ENCODE data around the gene DSC2.

DSC2 gene

DNA sequence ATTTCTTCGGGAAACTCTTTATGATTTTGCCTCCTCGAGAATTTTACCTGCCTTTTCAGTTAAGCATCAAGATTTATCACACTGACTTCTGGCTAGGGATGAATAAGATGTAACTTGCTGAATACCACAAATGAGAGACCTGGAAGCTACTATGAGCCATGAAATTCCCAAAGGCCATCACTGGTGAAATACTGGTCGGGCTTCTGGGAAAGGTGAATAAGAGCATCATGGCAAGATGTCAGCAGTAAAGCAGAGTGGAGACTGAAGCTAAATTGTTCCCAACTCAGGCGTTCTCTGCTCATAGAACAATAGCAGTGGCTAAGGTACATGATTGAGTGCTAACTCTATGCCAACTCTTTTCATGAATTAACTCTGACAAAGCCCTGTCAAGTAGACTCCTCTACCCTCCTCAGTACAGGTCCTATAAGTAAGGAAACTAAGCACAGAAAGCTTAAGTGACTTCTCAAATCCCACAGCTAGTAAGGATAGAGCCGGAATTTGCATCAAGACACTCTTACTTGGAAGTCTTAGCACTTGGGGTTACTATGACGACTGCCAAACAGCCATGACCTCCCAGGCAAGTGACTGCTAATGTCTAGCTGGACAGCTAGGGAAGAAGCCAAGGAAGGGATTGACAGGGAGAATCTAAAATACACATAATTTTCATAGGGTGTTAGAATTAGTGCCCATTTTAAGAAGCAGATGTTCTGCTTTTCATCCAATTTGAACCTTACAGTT is 37.0 kb downstream of the DSC2 start (continued):
- TF ChIP-seq, protein P1, sequence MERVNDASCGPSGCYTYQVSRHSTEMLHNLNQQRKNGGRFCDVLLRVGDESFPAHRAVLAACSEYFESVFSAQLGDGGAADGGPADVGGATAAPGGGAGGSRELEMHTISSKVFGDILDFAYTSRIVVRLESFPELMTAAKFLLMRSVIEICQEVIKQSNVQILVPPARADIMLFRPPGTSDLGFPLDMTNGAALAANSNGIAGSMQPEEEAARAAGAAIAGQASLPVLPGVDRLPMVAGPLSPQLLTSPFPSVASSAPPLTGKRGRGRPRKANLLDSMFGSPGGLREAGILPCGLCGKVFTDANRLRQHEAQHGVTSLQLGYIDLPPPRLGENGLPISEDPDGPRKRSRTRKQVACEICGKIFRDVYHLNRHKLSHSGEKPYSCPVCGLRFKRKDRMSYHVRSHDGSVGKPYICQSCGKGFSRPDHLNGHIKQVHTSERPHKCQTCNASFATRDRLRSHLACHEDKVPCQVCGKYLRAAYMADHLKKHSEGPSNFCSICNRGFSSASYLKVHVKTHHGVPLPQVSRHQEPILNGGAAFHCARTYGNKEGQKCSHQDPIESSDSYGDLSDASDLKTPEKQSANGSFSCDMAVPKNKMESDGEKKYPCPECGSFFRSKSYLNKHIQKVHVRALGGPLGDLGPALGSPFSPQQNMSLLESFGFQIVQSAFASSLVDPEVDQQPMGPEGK (CRISPR knock-in tag; IDR thresholded peaks at IDR 0.05; ENCODE audit: borderline replicate concordance): no peak
- TF ChIP-seq ISL1 (CRISPR knock-in tag; IDR thresholded peaks at IDR 0.05) (no peak), ZNF8 (CRISPR knock-in tag; IDR thresholded peaks at IDR 0.05) (no peak)
- TF ChIP-seq, protein P2, sequence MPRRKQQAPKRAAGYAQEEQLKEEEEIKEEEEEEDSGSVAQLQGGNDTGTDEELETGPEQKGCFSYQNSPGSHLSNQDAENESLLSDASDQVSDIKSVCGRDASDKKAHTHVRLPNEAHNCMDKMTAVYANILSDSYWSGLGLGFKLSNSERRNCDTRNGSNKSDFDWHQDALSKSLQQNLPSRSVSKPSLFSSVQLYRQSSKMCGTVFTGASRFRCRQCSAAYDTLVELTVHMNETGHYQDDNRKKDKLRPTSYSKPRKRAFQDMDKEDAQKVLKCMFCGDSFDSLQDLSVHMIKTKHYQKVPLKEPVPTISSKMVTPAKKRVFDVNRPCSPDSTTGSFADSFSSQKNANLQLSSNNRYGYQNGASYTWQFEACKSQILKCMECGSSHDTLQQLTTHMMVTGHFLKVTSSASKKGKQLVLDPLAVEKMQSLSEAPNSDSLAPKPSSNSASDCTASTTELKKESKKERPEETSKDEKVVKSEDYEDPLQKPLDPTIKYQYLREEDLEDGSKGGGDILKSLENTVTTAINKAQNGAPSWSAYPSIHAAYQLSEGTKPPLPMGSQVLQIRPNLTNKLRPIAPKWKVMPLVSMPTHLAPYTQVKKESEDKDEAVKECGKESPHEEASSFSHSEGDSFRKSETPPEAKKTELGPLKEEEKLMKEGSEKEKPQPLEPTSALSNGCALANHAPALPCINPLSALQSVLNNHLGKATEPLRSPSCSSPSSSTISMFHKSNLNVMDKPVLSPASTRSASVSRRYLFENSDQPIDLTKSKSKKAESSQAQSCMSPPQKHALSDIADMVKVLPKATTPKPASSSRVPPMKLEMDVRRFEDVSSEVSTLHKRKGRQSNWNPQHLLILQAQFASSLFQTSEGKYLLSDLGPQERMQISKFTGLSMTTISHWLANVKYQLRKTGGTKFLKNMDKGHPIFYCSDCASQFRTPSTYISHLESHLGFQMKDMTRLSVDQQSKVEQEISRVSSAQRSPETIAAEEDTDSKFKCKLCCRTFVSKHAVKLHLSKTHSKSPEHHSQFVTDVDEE (CRISPR knock-in tag; IDR thresholded peaks at IDR 0.05): no peak

DNA sequence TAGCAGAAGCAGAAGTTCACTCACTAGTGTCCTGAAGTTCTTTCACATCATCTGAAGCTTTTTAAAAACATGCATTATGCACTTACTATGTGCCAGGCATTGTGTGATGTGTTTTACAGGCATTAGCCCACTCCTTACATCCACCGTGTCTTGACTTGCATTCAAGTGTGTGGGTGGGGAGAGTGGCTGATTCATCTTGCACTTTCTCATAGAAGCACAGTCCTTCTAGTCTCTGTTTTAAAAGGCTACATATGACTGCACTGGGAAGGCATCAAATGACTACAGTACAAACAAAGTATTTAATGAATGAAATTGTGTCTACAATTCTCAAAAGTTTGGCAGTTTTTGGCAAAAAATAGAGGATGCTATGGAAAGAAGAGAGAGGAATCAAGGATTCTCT is 38.1 kb downstream of the DSC2 start:
- TF ChIP-seq ZFP3 (CRISPR knock-in tag; IDR thresholded peaks at IDR 0.05): no peak
- no peak for TF ChIP-seq ESRRG (CRISPR knock-in tag; IDR thresholded peaks at IDR 0.05)
- TF ChIP-seq ZNF565 (CRISPR knock-in tag; conservative IDR thresholded peaks at IDR 0.05; ENCODE audit: low read depth): no peak
- TF ChIP-seq CSRNP3 (CRISPR knock-in tag; IDR thresholded peaks at IDR 0.05): no peak
- no peak for TF ChIP-seq ZNF70 (CRISPR knock-in tag; IDR thresholded peaks at IDR 0.05)
- no peak for TF ChIP-seq CSDC2 (CRISPR knock-in tag; IDR thresholded peaks at IDR 0.05)
- no peak for TF ChIP-seq GLIS3 (CRISPR knock-in tag; IDR thresholded peaks at IDR 0.05)
- TF ChIP-seq, protein P3, sequence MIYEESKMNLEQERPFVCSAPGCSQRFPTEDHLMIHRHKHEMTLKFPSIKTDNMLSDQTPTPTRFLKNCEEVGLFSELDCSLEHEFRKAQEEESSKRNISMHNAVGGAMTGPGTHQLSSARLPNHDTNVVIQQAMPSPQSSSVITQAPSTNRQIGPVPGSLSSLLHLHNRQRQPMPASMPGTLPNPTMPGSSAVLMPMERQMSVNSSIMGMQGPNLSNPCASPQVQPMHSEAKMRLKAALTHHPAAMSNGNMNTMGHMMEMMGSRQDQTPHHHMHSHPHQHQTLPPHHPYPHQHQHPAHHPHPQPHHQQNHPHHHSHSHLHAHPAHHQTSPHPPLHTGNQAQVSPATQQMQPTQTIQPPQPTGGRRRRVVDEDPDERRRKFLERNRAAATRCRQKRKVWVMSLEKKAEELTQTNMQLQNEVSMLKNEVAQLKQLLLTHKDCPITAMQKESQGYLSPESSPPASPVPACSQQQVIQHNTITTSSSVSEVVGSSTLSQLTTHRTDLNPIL (CRISPR knock-in tag; IDR thresholded peaks at IDR 0.05; ENCODE audit: low read depth): no peak
- TF ChIP-seq, protein P1 (CRISPR knock-in tag; IDR thresholded peaks at IDR 0.05; ENCODE audit: borderline replicate concordance): no peak
- no peak for TF ChIP-seq ISL1 (CRISPR knock-in tag; IDR thresholded peaks at IDR 0.05)
- no peak for TF ChIP-seq SNAI2 (CRISPR knock-in tag; IDR thresholded peaks at IDR 0.05)
- TF ChIP-seq PPARA (CRISPR knock-in tag; IDR thresholded peaks at IDR 0.05; ENCODE audit: borderline replicate concordance): no peak
- TF ChIP-seq, protein P2 (CRISPR knock-in tag; IDR thresholded peaks at IDR 0.05): no peak
- TF ChIP-seq RARB (CRISPR knock-in tag; IDR thresholded peaks at IDR 0.05): no peak
- TF ChIP-seq TOX (CRISPR knock-in tag; IDR thresholded peaks at IDR 0.05; ENCODE audit: borderline replicate concordance): no peak
- no peak for TF ChIP-seq TCF4 (CRISPR knock-in tag; IDR thresholded peaks at IDR 0.05; ENCODE audit: borderline replicate concordance)
- no peak for TF ChIP-seq ARNTL (CRISPR knock-in tag; IDR thresholded peaks at IDR 0.05; ENCODE audit: borderline replicate concordance, low read depth)
- no peak for TF ChIP-seq ZNF8 (CRISPR knock-in tag; IDR thresholded peaks at IDR 0.05)
- no peak for TF ChIP-seq OSR1 (CRISPR knock-in tag; IDR thresholded peaks at IDR 0.05)
- ATAC-seq: no peak

Data from SK-N-SH treated with all-trans-retinoic acid at 6 μM for 48 hours (cell line).